Stomach (tissue), 9 donors: ENCODE measurements around the gene LYSMD1. TPM values are rescaled to one million over a fixed set of nuclear protein-coding genes. Genes with fewer than 3 reads are reported as not detected.

Experiments used
- DNase-seq, 2 donors: peaks; one replicate each; pipeline versions ENCODE4 v3.0.0 to v3.0.0-alpha.2; 2013 to 2019
- H3K27ac ChIP-seq, 5 donors: fragments of 200-600 bp in 4 of 5; sonication (generic) in 4 of 5; one replicate each; pipeline ENCODE4 v1.5.1; 2013 to 2019; ENCODE audit warnings: mild to moderate bottlenecking in 1 of 5, moderate library complexity in 1 of 5
- H3K27me3 ChIP-seq, 3 donors: fragments of 200-600 bp; sonication (generic); one replicate each; pipeline ENCODE4 v1.5.1; 2017 to 2019; ENCODE audit warnings: mixed run types in 1 of 3
- H3K36me3 ChIP-seq, 4 donors: fragments of 200-600 bp; sonication (generic); 1 replicate in 3 of 4; 2 replicates in 1 of 4; pipeline ENCODE4 v1.5.1; 2016 to 2019
- H3K4me1 ChIP-seq, 4 donors: fragments of 200-600 bp; sonication (generic); one replicate each; pipeline ENCODE4 v1.5.1; 2016 to 2019
- H3K4me3 ChIP-seq, 4 donors: fragments of 200-600 bp; sonication (generic) in 3 of 4; one replicate each; pipeline ENCODE4 v1.5.1; 2016 to 2019; ENCODE audit warnings: mild to moderate bottlenecking in 1 of 4
- H3K9me3 ChIP-seq, 4 donors: fragments of 200-600 bp; sonication (generic); one replicate each; pipeline ENCODE4 v1.5.1; 2016 to 2019
- CTCF ChIP-seq, 7 experiments: fragments of 450-650 bp in 4 of 7; fragments of 200-600 bp in 3 of 7; sonication (generic) in 3 of 7; IDR thresholded peaks; one replicate each; pipeline ENCODE4 v1.5.1; 2016 to 2019; ENCODE audit warnings: antibody characterized with exemption in 7 of 7, control low read depth in 2 of 7, mild to moderate bottlenecking in 1 of 7
- EP300 ChIP-seq: sonication (generic); formaldehyde crosslinking; IDR thresholded peaks from one replicate; pipeline ENCODE4 v1.6.1; 2017; ENCODE audit warnings: antibody characterized with exemption
- POLR2A ChIP-seq, 4 donors: fragments of 450-650 bp; IDR thresholded peaks; one replicate each; pipeline ENCODE4 v1.6.1; 2016; ENCODE audit warnings: antibody characterized with exemption in 4 of 4, control low read depth in 2 of 4, mild to moderate bottlenecking in 1 of 4, moderate library complexity in 1 of 4
- POLR2AphosphoS5 ChIP-seq, 3 donors: sonication (generic); formaldehyde crosslinking; IDR thresholded peaks; one replicate each; pipeline ENCODE4 v1.6.1; 2016; ENCODE audit warnings: antibody characterized with exemption in 3 of 3
- WGBS, 5 donors: extraction: QIAGEN DNeasy Blood & Tissue Kit in 3 of 5; methylation state at CpG; one replicate each; pipeline versions ENCODE4 v1.1.5 to v1.1.7; 2013 to 2018; 5-methylcytosine and 5-hydroxymethylcytosine counted together
- intact Hi-C: fragments of 100-400 bp; cut with DNase I; formaldehyde crosslinking; loops from one replicate; pipeline ENCODE4 v1.15.1; 2023; ENCODE audit warnings: low total_unique reads
- polyA plus RNA-seq, 3 donors: library from polyadenylated mRNA; stranded (reverse); fragments of 200-250 nt; gene quantifications; one replicate each; pipeline ENCODE4 v1.2.3, GENCODE V29; 2013
- total RNA-seq, 5 donors: library from RNA; depleted of rRNA; stranded (reverse); fragments of >200 nt; gene quantifications; one replicate each; pipeline versions ENCODE4 v1.1.0 to v1.2.3, GENCODE V29; 2014 to 2016
- donor health status: healthy with polysubstance abuse.
- donor health status: Bipolar disorder and iron deficiency.
- donor health status: healthy.

LYSMD1 gene
- total and polyA plus RNA-seq, 8 donors = 1.7 to 10.3 (median 4.6) TPM

- DNase-seq = no peak
- 81 to 88% (median 83%) methylated on average over 6 of the region's 6 CpGs for WGBS, 5 donors
- Histone ChIP-seq H3K27ac (peak overlapping the region in 2 of 5 donors; percentile 88 to 90), H3K4me1 (peaks cover 17 to 42% (median 34%) of the 10 kb centered on the region in 4 donors), H3K36me3 (peaks cover 15 to 47% (median 46%) of the 10 kb centered on the region in 4 donors), H3K27me3 (no peaks in the 10 kb centered on the region), H3K4me3 (peak overlapping the region in 3 of 4 donors; percentile 60 to 85 (median 78)), H3K9me3 (no peaks in the 10 kb centered on the region)
- TF ChIP-seq EP300 = no peak
- no peak for TF ChIP-seq POLR2A (IDR thresholded peaks at IDR 0.05)
- no peak for TF ChIP-seq CTCF (IDR thresholded peaks at IDR 0.05)
- no peak for TF ChIP-seq POLR2AphosphoS5 (IDR thresholded peaks at IDR 0.05)
- intact Hi-C loops = no loop called here
Observed at GRCh38 chr1:151167116-151167515, 1.4 kb upstream of the LYSMD1 start.

- 2 to 3% (median 3%) methylated on average over 15 of the region's 15 CpGs for WGBS, 5 donors
- Histone ChIP-seq H3K4me3 (peak overlapping the region; percentile 60 to 85 (median 76)), H3K4me1 (peaks cover 17 to 42% (median 34%) of the 10 kb centered on the region in 4 donors), H3K27me3 (no peaks in the 10 kb centered on the region), H3K27ac (peak overlapping the region in 4 of 5 donors; percentile 82 to 90 (median 88)), H3K9me3 (no peaks in the 10 kb centered on the region), H3K36me3 (peaks cover 18 to 52% (median 51%) of the 10 kb centered on the region in 4 donors)
- intact Hi-C loops = no loop called here
- peak in 1 of 2 donors; percentile 40 for DNase-seq
- TF ChIP-seq CTCF (IDR thresholded peaks at IDR 0.05) (no peak), POLR2A (IDR thresholded peaks at IDR 0.05) (no peak), POLR2AphosphoS5 (IDR thresholded peaks at IDR 0.05) (no peak), EP300 (no peak)
Observed at GRCh38 chr1:151166505-151166956, 829 bp upstream of the LYSMD1 start.

GRCh38 chr1:151165281-151165737 is 393 bp downstream of the LYSMD1 start:
- intact Hi-C loops = no loop called here
- Histone ChIP-seq H3K4me3 (peak overlapping the region; percentile 60 to 85 (median 76)), H3K36me3 (peaks cover 26 to 52% (median 51%) of the 10 kb centered on the region in 4 donors), H3K4me1 (peaks cover 17 to 42% (median 34%) of the 10 kb centered on the region in 4 donors), H3K9me3 (no peaks in the 10 kb centered on the region), H3K27me3 (no peaks in the 10 kb centered on the region), H3K27ac (peak overlapping the region; percentile 73 to 90 (median 88))
- WGBS, 5 donors = 3 to 14% (median 5%) methylated on average over 15 of the region's 15 CpGs
- no peak for TF ChIP-seq POLR2AphosphoS5 (IDR thresholded peaks at IDR 0.05)
- DNase-seq = peak in 1 of 2 donors; percentile 78

GRCh38 chr1:151164732-151165280 is 896 bp downstream of the LYSMD1 start:
- intact Hi-C loops = no loop called here
- 13 to 28% (median 17%) methylated on average over 11 of the region's 11 CpGs for WGBS, 5 donors
- Histone ChIP-seq H3K27me3 (no peaks in the 10 kb centered on the region), H3K9me3 (no peaks in the 10 kb centered on the region), H3K4me1 (peaks cover 17 to 43% (median 34%) of the 10 kb centered on the region in 4 donors), H3K27ac (peak overlapping the region; percentile 73 to 90 (median 88)), H3K4me3 (peak overlapping the region; percentile 60 to 85 (median 76)), H3K36me3 (peaks cover 26 to 52% (median 51%) of the 10 kb centered on the region in 4 donors)
- peak in 1 of 2 donors; percentile 37 for DNase-seq
- TF ChIP-seq POLR2AphosphoS5 (IDR thresholded peaks at IDR 0.05) = no peak
- no peak for TF ChIP-seq EP300
- no peak for TF ChIP-seq CTCF (IDR thresholded peaks at IDR 0.05)
- TF ChIP-seq POLR2A (IDR thresholded peaks at IDR 0.05) = no peak

- peaks cover 19 to 61% (median 54%) of the 10 kb centered on the region in 4 donors for H3K36me3 ChIP-seq
- H3K4me3 ChIP-seq = peak overlapping the region in 1 of 4 donors; percentile 9
- peak overlapping the region in 3 of 5 donors; percentile 18 to 36 (median 28) for H3K27ac ChIP-seq
- no peaks in the 10 kb centered on the region for H3K9me3 ChIP-seq
- no peaks in the 10 kb centered on the region for H3K27me3 ChIP-seq
- no peak for TF ChIP-seq EP300
- TF ChIP-seq POLR2A (IDR thresholded peaks at IDR 0.05) = no peak
- no peak for TF ChIP-seq POLR2AphosphoS5 (IDR thresholded peaks at IDR 0.05)
- TF ChIP-seq CTCF (IDR thresholded peaks at IDR 0.05) = no peak
- peaks cover 3 to 44% (median 15%) of the 10 kb centered on the region in 4 donors for H3K4me1 ChIP-seq
- intact Hi-C loops = loop anchor here (10.0 kb wide), 2 partner anchors 65 to 135 kb away; no protein-coding TSS in a partner anchor
- DNase-seq = no peak
Observed at GRCh38 chr1:151159373-151159772, 6.3 kb downstream of the LYSMD1 start.
